Liver (tissue), 9 donors: Measurements from ENCODE around the gene HSD11B1L. TPM values are rescaled to one million over a fixed set of nuclear protein-coding genes. Genes with fewer than 3 reads are reported as not detected.
A peak's percentile ranks its signal among the peaks of the same experiment; 100 is the strongest.

Experiments used
- DNase-seq: peaks from one replicate; pipeline ENCODE4 v3.0.0-alpha.2; 2017; ENCODE audit warnings: low spot score
- H3K27ac ChIP-seq, 2 donors: one replicate each; pipeline ENCODE4 v1.7.0; 2013; ENCODE audit warnings: inconsistent platforms in 2 of 2, low read length in 2 of 2, control low read depth in 1 of 2, low read depth in 1 of 2, mild to moderate bottlenecking in 1 of 2
- H3K27me3 ChIP-seq, 4 donors: one replicate each; pipeline versions ENCODE4 v1.6.1 to v1.7.0; 2013; ENCODE audit warnings: low read length in 3 of 4, inconsistent platforms in 1 of 4, mild to moderate bottlenecking in 1 of 4, moderate library complexity in 1 of 4; ENCODE audit not compliant: control insufficient read depth in 4 of 4, insufficient read depth in 4 of 4
- H3K36me3 ChIP-seq, 4 donors: one replicate each; pipeline versions ENCODE4 v1.6.1 to v1.7.0; 2013; ENCODE audit warnings: low read length in 3 of 4, mild to moderate bottlenecking in 3 of 4, low read depth in 1 of 4, moderate library complexity in 1 of 4; ENCODE audit not compliant: control insufficient read depth in 4 of 4, insufficient read depth in 3 of 4
- H3K4me1 ChIP-seq, 4 donors: one replicate each; pipeline versions ENCODE4 v1.6.1 to v1.7.0; 2013; ENCODE audit warnings: low read length in 3 of 4, mild to moderate bottlenecking in 3 of 4, moderate library complexity in 1 of 4; ENCODE audit not compliant: control insufficient read depth in 4 of 4, insufficient read depth in 4 of 4
- H3K4me3 ChIP-seq, 3 donors: one replicate each; pipeline versions ENCODE4 v1.6.1 to v1.7.0; 2013; ENCODE audit warnings: low read length in 3 of 3, control low read depth in 1 of 3, low read depth in 1 of 3, mild to moderate bottlenecking in 1 of 3
- H3K9ac ChIP-seq, 2 donors: one replicate each; pipeline ENCODE4 v1.7.0; 2013; ENCODE audit warnings: low read length in 2 of 2, mild to moderate bottlenecking in 2 of 2, moderate library complexity in 2 of 2, control low read depth in 1 of 2, low read depth in 1 of 2
- H3K9me3 ChIP-seq, 4 donors: one replicate each; pipeline versions ENCODE4 v1.6.1 to v1.7.0; 2013; ENCODE audit warnings: low read length in 3 of 4; ENCODE audit not compliant: control insufficient read depth in 4 of 4
- ATF3 ChIP-seq: IDR thresholded peaks from 2 replicates; pipeline ENCODE4 v1.6.1; 2016; ENCODE audit warnings: antibody characterized with exemption
- EGR1 ChIP-seq, 2 donors: IDR thresholded peaks; 2 replicates each; pipeline ENCODE4 v1.6.1; 2016 to 2018; ENCODE audit warnings: antibody characterized with exemption in 2 of 2, low read depth in 2 of 2
- FOXA1 ChIP-seq: IDR thresholded peaks from 2 replicates; pipeline ENCODE4 v1.6.1; 2016; ENCODE audit warnings: antibody characterized with exemption
- GABPA ChIP-seq, 2 donors: IDR thresholded peaks in 1 of 2; conservative IDR thresholded peaks in 1 of 2; 2 replicates each; pipeline ENCODE4 v1.6.1; 2016; ENCODE audit warnings: antibody characterized with exemption in 2 of 2, mild to moderate bottlenecking in 1 of 2, moderate library complexity in 1 of 2
- HNF4A ChIP-seq, 2 donors: conservative IDR thresholded peaks; 2 replicates each; pipeline ENCODE4 v1.6.1; 2016; ENCODE audit warnings: antibody characterized with exemption in 2 of 2, mild to moderate bottlenecking in 2 of 2
- HNF4G ChIP-seq: IDR thresholded peaks from 2 replicates; pipeline ENCODE4 v1.6.1; 2016; ENCODE audit warnings: antibody characterized with exemption
- JUND ChIP-seq, 2 donors: IDR thresholded peaks; 2 replicates each; pipeline ENCODE4 v1.6.1; 2016; ENCODE audit warnings: antibody characterized with exemption in 2 of 2
- NR2F2 ChIP-seq: IDR thresholded peaks from 2 replicates; pipeline ENCODE4 v1.6.1; 2016; ENCODE audit warnings: antibody characterized with exemption
- RAD21 ChIP-seq, 2 donors: IDR thresholded peaks; 2 replicates each; pipeline ENCODE4 v1.6.1; 2016; ENCODE audit warnings: antibody characterized with exemption in 2 of 2, mild to moderate bottlenecking in 2 of 2
- RXRA ChIP-seq, 2 donors: IDR thresholded peaks; 2 replicates each; pipeline ENCODE4 v1.6.1; 2017 to 2018; ENCODE audit warnings: antibody characterized with exemption in 2 of 2, mild to moderate bottlenecking in 1 of 2
- SP1 ChIP-seq: IDR thresholded peaks from 2 replicates; pipeline ENCODE4 v1.6.1; 2018; ENCODE audit warnings: antibody characterized with exemption, mild to moderate bottlenecking
- TAF1 ChIP-seq: conservative IDR thresholded peaks from 2 replicates; pipeline ENCODE4 v1.6.1; 2016; ENCODE audit warnings: antibody characterized with exemption, mild to moderate bottlenecking
- YY1 ChIP-seq: IDR thresholded peaks from 2 replicates; pipeline ENCODE4 v1.6.1; 2016; ENCODE audit warnings: antibody characterized with exemption, mild to moderate bottlenecking
- ZBTB33 ChIP-seq: IDR thresholded peaks from 2 replicates; pipeline ENCODE4 v1.6.1; 2016; ENCODE audit warnings: antibody characterized with exemption
- WGBS: extraction: QIAGEN DNeasy Blood & Tissue Kit; methylation state at CpG from one replicate; pipeline ENCODE4 v1.1.7; 2013; 5-methylcytosine and 5-hydroxymethylcytosine counted together
- polyA plus RNA-seq, 2 donors: library from polyadenylated mRNA; stranded (reverse) in 1 of 2; unstranded in 1 of 2; fragments of 200-250 nt in 1 of 2; fragments of >200 nt in 1 of 2; fragmentation: Nextera tagmentation in 1 of 2; extraction: Ambion mirVana in 1 of 2; gene quantifications; one replicate each; pipeline versions ENCODE4 v1.2.1 to v1.2.3, GENCODE V29; 2013 to 2015
- total RNA-seq, 2 donors: library from RNA; depleted of rRNA; stranded (reverse); fragments of >200 nt; gene quantifications; one replicate each; pipeline ENCODE4 v1.2.3, GENCODE V29; 2014
- TF ChIP-seq, protein P1 (sequence below): IDR thresholded peaks from 2 replicates; pipeline ENCODE4 v1.6.1; 2016; ENCODE audit warnings: antibody characterized with exemption, mild to moderate bottlenecking
- TF ChIP-seq, protein P2 (sequence below): fragments of 150-350 bp; IDR thresholded peaks from 2 replicates; pipeline ENCODE4 v1.5.1; 2017; ENCODE audit warnings: improper control_type of control experiment, low read depth, low read length; ENCODE audit not compliant: missing input control
- TF ChIP-seq, protein P3 (sequence below): IDR thresholded peaks from 2 replicates; pipeline ENCODE4 v1.6.1; 2016; ENCODE audit warnings: antibody characterized with exemption
- donor health status: healthy.
- donor health status: healthy.
- donor health status: healthy.
- donor health status: healthy.
- donor health status: healthy.

Gene HSD11B1L
- total and polyA plus RNA-seq, 4 donors = 1.3 to 2.5 (median 1.9) TPM

GRCh38 chr19:5637971-5638370 is 42.9 kb upstream of the HSD11B1L start:
- Histone ChIP-seq H3K27me3 (no peaks in the 10 kb centered on the region), H3K4me1 (peaks cover 5 to 34% (median 28%) of the 10 kb centered on the region in 4 donors), H3K9ac (no peak overlapping the region), H3K36me3 (peaks cover 1 to 5% (median 4%) of the 10 kb centered on the region in 4 donors), H3K9me3 (no peaks in the 10 kb centered on the region), H3K27ac (no peak overlapping the region), H3K4me3 (no peak overlapping the region)
- no peak for TF ChIP-seq TAF1
- TF ChIP-seq, protein P1, sequence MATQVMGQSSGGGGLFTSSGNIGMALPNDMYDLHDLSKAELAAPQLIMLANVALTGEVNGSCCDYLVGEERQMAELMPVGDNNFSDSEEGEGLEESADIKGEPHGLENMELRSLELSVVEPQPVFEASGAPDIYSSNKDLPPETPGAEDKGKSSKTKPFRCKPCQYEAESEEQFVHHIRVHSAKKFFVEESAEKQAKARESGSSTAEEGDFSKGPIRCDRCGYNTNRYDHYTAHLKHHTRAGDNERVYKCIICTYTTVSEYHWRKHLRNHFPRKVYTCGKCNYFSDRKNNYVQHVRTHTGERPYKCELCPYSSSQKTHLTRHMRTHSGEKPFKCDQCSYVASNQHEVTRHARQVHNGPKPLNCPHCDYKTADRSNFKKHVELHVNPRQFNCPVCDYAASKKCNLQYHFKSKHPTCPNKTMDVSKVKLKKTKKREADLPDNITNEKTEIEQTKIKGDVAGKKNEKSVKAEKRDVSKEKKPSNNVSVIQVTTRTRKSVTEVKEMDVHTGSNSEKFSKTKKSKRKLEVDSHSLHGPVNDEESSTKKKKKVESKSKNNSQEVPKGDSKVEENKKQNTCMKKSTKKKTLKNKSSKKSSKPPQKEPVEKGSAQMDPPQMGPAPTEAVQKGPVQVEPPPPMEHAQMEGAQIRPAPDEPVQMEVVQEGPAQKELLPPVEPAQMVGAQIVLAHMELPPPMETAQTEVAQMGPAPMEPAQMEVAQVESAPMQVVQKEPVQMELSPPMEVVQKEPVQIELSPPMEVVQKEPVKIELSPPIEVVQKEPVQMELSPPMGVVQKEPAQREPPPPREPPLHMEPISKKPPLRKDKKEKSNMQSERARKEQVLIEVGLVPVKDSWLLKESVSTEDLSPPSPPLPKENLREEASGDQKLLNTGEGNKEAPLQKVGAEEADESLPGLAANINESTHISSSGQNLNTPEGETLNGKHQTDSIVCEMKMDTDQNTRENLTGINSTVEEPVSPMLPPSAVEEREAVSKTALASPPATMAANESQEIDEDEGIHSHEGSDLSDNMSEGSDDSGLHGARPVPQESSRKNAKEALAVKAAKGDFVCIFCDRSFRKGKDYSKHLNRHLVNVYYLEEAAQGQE = no peak
- TF ChIP-seq HNF4G = no peak
- no peak for TF ChIP-seq YY1
- TF ChIP-seq, protein P2, sequence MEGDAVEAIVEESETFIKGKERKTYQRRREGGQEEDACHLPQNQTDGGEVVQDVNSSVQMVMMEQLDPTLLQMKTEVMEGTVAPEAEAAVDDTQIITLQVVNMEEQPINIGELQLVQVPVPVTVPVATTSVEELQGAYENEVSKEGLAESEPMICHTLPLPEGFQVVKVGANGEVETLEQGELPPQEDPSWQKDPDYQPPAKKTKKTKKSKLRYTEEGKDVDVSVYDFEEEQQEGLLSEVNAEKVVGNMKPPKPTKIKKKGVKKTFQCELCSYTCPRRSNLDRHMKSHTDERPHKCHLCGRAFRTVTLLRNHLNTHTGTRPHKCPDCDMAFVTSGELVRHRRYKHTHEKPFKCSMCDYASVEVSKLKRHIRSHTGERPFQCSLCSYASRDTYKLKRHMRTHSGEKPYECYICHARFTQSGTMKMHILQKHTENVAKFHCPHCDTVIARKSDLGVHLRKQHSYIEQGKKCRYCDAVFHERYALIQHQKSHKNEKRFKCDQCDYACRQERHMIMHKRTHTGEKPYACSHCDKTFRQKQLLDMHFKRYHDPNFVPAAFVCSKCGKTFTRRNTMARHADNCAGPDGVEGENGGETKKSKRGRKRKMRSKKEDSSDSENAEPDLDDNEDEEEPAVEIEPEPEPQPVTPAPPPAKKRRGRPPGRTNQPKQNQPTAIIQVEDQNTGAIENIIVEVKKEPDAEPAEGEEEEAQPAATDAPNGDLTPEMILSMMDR = no peak
- DNase-seq = no peak
- WGBS = 60% methylated on average over 1 of the region's 1 CpG

GRCh38 chr19:5641171-5641570 is 39.7 kb upstream of the HSD11B1L start:
- H3K4me3 ChIP-seq = no peak overlapping the region
- H3K36me3 ChIP-seq = peaks cover 1 to 26% (median 21%) of the 10 kb centered on the region in 4 donors
- H3K27ac ChIP-seq = peak overlapping the region in 1 of 2 donors; percentile 29
- no peak for DNase-seq
- no peaks in the 10 kb centered on the region for H3K27me3 ChIP-seq
- no peaks in the 10 kb centered on the region for H3K9me3 ChIP-seq
- TF ChIP-seq RXRA (IDR thresholded peaks at IDR 0.05) = no peak
- TF ChIP-seq RAD21 (IDR thresholded peaks at IDR 0.05) = no peak
- TF ChIP-seq FOXA1 = no peak
- TF ChIP-seq, protein P2 = no peak
- TF ChIP-seq EGR1 (IDR thresholded peaks at IDR 0.05; ENCODE audit: low read depth in 2 of 2) = no peak
- TF ChIP-seq, protein P1 = no peak
- no peak for TF ChIP-seq TAF1
- no peak for TF ChIP-seq HNF4A (conservative IDR thresholded peaks at IDR 0.05)
- no peak for TF ChIP-seq HNF4G
- TF ChIP-seq GABPA (IDR thresholded peaks at IDR 0.05 in 1 of 2, conservative IDR thresholded peaks at IDR 0.05 in 1 of 2) = no peak
- no peak for TF ChIP-seq ATF3
- TF ChIP-seq YY1 = no peak
- no peak for TF ChIP-seq NR2F2
- TF ChIP-seq JUND (IDR thresholded peaks at IDR 0.05) = no peak
- no peak for TF ChIP-seq ZBTB33
- TF ChIP-seq, protein P3, sequence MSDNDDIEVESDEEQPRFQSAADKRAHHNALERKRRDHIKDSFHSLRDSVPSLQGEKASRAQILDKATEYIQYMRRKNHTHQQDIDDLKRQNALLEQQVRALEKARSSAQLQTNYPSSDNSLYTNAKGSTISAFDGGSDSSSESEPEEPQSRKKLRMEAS = no peak
- TF ChIP-seq SP1 = no peak
- peaks cover 3 to 29% (median 25%) of the 10 kb centered on the region in 4 donors for H3K4me1 ChIP-seq
- WGBS = 96% methylated on average over 4 of the region's 4 CpGs
- H3K9ac ChIP-seq = no peak overlapping the region
